Measurements from ENCODE around the gene POLR3A. TPM values are rescaled to one million over a fixed set of nuclear protein-coding genes. Genes with fewer than 3 reads are reported as not detected.

POLR3A gene
- total RNA-seq, 1 experiment from 2014 or later: 38.0 TPM

GRCh38 chr10:78049851-78050250 lies 20.5 kb upstream of the POLR3A start:
- Histone ChIP-seq H2BK20ac (ENCODE audit: low read depth, low read length, poor library complexity, severe bottlenecking) (no peak overlapping the region), H2AFZ (ENCODE audit: low read length) (no peak overlapping the region), H3K14ac (ENCODE audit: insufficient read depth, low read length) (no peak overlapping the region), H3K79me2 (ENCODE audit: insufficient read depth, low read length) (no peaks in the 10 kb centered on the region), H3K9me3 (ENCODE audit: control insufficient read depth, low read depth, low read length) (no peaks in the 10 kb centered on the region), H4K20me1 (ENCODE audit: control insufficient read depth, insufficient read depth, insufficient read length) (no peaks in the 10 kb centered on the region), H3K79me1 (ENCODE audit: insufficient read depth, low read depth, low read length, poor library complexity, severe bottlenecking) (no peaks in the 10 kb centered on the region), H4K91ac (ENCODE audit: insufficient read length, low read depth, low read length) (no peak overlapping the region), H3K4ac (ENCODE audit: low read depth, low read length) (no peak overlapping the region), H2BK5ac (ENCODE audit: insufficient read length, low read length) (no peak overlapping the region), H4K5ac (ENCODE audit: insufficient read length, low read depth, low read length) (no peak overlapping the region), H2BK15ac (ENCODE audit: low read depth, low read length) (no peak overlapping the region), H3K4me1 (ENCODE audit: insufficient read depth, low read length) (no peaks in the 10 kb centered on the region), H3K56ac (ENCODE audit: insufficient read length, low read depth, low read length) (no peak overlapping the region), H3K27ac (ENCODE audit: insufficient read length, low read depth, low read length) (no peak overlapping the region), H3K9ac (ENCODE audit: extremely low read depth, insufficient read length, low read length) (no peak overlapping the region), H3T11ph (ENCODE audit: low read length) (no peak overlapping the region), H2BK12ac (ENCODE audit: insufficient read length, low read depth, low read length) (no peak overlapping the region), H2BK120ac (ENCODE audit: low read depth, low read length, poor library complexity, severe bottlenecking) (no peak overlapping the region), H3K23ac (ENCODE audit: insufficient read length, low read depth, low read length) (no peak overlapping the region), H4K8ac (replicated peaks; ENCODE audit: insufficient read length, low read depth, low read length) (no peak overlapping the region), H2AK5ac (ENCODE audit: insufficient read length, low read length) (no peak overlapping the region), H3K4me2 (ENCODE audit: insufficient read depth, insufficient read length, low read length) (no peak overlapping the region), H3K27me3 (ENCODE audit: insufficient read depth, low read length) (no peaks in the 10 kb centered on the region), H3K18ac (ENCODE audit: insufficient read length, low read depth, low read length) (no peak overlapping the region), H3K23me2 (ENCODE audit: insufficient read length, low read depth, low read length, poor library complexity, severe bottlenecking) (no peaks in the 10 kb centered on the region)
- no peaks in the 10 kb centered on the region for H3K27me3 Mint-ChIP-seq (ENCODE audit: low read depth)
- no peak overlapping the region for H3K27ac Mint-ChIP-seq
- peaks cover 0 to 2% (median under 1%) of the 10 kb centered on the region in 3 experiments; a peak in 3 of 7 replicates for H3K36me3 Mint-ChIP-seq (ENCODE audit: insufficient read depth in 1 of 3, low read depth in 3 of 3)
- no peak for DNase-seq
- WGBS (ENCODE audit: extremely low coverage, insufficient read length, low lambda C conversion rate): no CpG with 5 or more reads among the region's 1 CpG
- H3K4me3 Mint-ChIP-seq: no peak overlapping the region
- no peaks in the 10 kb centered on the region for H3K9me3 Mint-ChIP-seq
- H3K4me1 Mint-ChIP-seq: peaks cover 7 to 21% of the 10 kb centered on the region in 2 experiments
- no peak for TF ChIP-seq CTCF (conservative IDR thresholded peaks at IDR 0.05)
